22Rv1 (cell line): ENCODE data around the gene AATF.

Experiments used
- CTCF ChIP-seq: fragments of 450-650 bp; IDR thresholded peaks from 2 replicates; pipeline ENCODE4 v1.5.1; 2017; ENCODE audit warnings: mild to moderate bottlenecking
- ZFX ChIP-seq: fragments of 450-650 bp; IDR thresholded peaks from 2 replicates; pipeline ENCODE4 v1.6.1; 2017; ENCODE audit warnings: antibody characterized with exemption, borderline replicate concordance

GRCh38 chr17:37088913-37089312, 140.2 kb downstream of the AATF start:
- TF ChIP-seq ZFX (no peak), CTCF (no peak)
